Osteocyte (in vitro differentiated cells): ENCODE measurements around the gene MED31. TPM values are rescaled to one million over a fixed set of nuclear protein-coding genes. Genes with fewer than 3 reads are reported as not detected.

Source experiments
- DNase-seq: peaks from one replicate; pipeline ENCODE4 v3.0.0; 2021; ENCODE audit warnings: mixed read lengths; ENCODE audit not compliant: unreplicated experiment; ENCODE audit errors: extremely low spot score
- H3K27ac Mint-ChIP-seq: one replicate; pipeline ENCODE4 v1.8.0; 2021; ENCODE audit warnings: mild to moderate bottlenecking, mixed read lengths; ENCODE audit not compliant: unreplicated experiment
- H3K27me3 Mint-ChIP-seq: one replicate; pipeline ENCODE4 v1.8.0; 2021; ENCODE audit warnings: mixed read lengths; ENCODE audit not compliant: unreplicated experiment
- H3K36me3 Mint-ChIP-seq: one replicate; pipeline ENCODE4 v1.8.0; 2021; ENCODE audit warnings: mixed read lengths; ENCODE audit not compliant: unreplicated experiment
- H3K4me1 Mint-ChIP-seq: one replicate; pipeline ENCODE4 v1.8.0; 2021; ENCODE audit warnings: mixed read lengths; ENCODE audit not compliant: unreplicated experiment
- H3K4me3 Mint-ChIP-seq: one replicate; pipeline ENCODE4 v1.8.0; 2021; ENCODE audit warnings: mild to moderate bottlenecking, moderate library complexity, mixed read lengths; ENCODE audit not compliant: unreplicated experiment
- H3K9me3 Mint-ChIP-seq: one replicate; pipeline ENCODE4 v1.8.0; 2021; ENCODE audit warnings: mixed read lengths; ENCODE audit not compliant: unreplicated experiment
- total RNA-seq: library from RNA; stranded (reverse); gene quantifications from 2 replicates; pipeline ENCODE4 v1.2.1, GENCODE V29; 2021
- TF ChIP-seq, protein P1 (sequence below): fragments of 200-600 bp; sonication (generic); IDR thresholded peaks from 2 replicates; pipeline ENCODE4 v1.5.0; 2021; ENCODE audit warnings: antibody characterized with exemption, mild to moderate bottlenecking, moderate library complexity

The MED31 gene
- total RNA-seq, 1 donor from 2014 or later = 17.4 TPM

DNA sequence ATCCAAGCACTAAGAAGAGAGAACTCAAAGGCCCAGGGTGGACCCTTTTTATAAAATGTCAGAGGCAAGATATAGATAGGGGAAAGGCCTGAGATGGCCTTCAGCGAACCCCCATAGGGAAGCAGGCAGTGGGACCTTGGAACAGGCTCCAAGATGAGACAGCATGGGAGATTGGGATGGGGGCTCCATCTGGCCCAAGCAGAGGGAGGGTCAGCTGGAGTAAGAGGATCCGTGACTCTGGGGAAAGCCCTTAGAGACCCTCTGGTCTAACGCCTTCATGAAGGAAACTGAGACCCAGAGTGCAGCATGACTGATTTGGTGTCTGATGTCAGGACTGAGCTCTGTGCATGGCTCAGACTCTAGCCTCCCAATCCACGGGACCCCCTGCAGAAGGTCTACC, 30.9 kb upstream of the MED31 start:
- DNase-seq = no peak
- Mint-ChIP-seq H3K4me3 (no peak overlapping the region), H3K27me3 (peaks cover 10% of the 10 kb centered on the region), H3K36me3 (no peaks in the 10 kb centered on the region), H3K9me3 (no peaks in the 10 kb centered on the region), H3K4me1 (no peaks in the 10 kb centered on the region), H3K27ac (no peak overlapping the region)
- TF ChIP-seq, protein P1, sequence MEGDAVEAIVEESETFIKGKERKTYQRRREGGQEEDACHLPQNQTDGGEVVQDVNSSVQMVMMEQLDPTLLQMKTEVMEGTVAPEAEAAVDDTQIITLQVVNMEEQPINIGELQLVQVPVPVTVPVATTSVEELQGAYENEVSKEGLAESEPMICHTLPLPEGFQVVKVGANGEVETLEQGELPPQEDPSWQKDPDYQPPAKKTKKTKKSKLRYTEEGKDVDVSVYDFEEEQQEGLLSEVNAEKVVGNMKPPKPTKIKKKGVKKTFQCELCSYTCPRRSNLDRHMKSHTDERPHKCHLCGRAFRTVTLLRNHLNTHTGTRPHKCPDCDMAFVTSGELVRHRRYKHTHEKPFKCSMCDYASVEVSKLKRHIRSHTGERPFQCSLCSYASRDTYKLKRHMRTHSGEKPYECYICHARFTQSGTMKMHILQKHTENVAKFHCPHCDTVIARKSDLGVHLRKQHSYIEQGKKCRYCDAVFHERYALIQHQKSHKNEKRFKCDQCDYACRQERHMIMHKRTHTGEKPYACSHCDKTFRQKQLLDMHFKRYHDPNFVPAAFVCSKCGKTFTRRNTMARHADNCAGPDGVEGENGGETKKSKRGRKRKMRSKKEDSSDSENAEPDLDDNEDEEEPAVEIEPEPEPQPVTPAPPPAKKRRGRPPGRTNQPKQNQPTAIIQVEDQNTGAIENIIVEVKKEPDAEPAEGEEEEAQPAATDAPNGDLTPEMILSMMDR = no peak

DNA sequence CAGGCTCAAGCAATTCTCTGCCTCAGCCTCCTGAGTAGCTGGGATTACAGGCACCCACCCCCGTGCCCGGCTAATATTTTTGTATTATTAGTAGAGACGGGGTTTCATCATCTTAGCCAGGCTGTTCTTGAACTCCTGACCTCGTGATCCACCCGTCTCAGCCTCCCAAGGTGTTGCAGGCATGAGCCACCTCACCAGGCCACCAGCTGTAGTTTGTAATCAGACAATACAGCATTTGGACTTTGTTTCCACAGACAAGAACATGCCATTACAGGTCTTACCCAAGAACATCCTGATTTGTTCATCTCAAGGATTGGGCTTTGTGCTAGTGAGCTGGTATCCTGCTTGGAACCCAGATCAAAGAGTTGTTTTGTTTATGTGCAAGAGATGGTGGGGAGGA, 30.3 kb upstream of the MED31 start:
- TF ChIP-seq, protein P1 = no peak
- no peaks in the 10 kb centered on the region for H3K36me3 Mint-ChIP-seq
- H3K27me3 Mint-ChIP-seq = peaks cover 10% of the 10 kb centered on the region
- H3K4me3 Mint-ChIP-seq = no peak overlapping the region
- H3K4me1 Mint-ChIP-seq = no peaks in the 10 kb centered on the region
- no peak overlapping the region for H3K27ac Mint-ChIP-seq
- no peak for DNase-seq
- H3K9me3 Mint-ChIP-seq = no peaks in the 10 kb centered on the region

DNA sequence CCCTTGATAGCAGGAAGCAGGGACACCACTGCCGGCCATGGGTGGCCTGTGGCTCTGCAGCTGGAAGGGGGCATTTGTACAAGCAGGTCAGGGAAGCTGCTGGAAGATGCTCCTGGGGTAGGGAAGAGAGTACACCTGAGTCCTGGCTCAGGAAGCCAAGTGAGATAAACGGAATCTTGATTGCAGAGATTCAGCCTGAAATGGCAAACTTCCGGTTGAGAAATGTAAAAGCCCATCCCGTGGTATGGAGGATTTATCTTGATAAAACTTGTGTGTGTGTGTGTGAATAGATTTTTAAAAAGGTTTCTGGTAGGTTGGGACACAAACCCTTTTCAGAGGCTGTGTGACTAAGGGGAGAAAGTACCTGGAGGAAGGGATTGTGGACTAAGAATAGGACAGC, 29.8 kb upstream of the MED31 start:
- Mint-ChIP-seq H3K36me3 (no peaks in the 10 kb centered on the region), H3K9me3 (no peaks in the 10 kb centered on the region), H3K27me3 (peaks cover 10% of the 10 kb centered on the region), H3K27ac (no peak overlapping the region), H3K4me1 (no peaks in the 10 kb centered on the region), H3K4me3 (no peak overlapping the region)
- TF ChIP-seq, protein P1 = no peak
- DNase-seq = no peak

DNA sequence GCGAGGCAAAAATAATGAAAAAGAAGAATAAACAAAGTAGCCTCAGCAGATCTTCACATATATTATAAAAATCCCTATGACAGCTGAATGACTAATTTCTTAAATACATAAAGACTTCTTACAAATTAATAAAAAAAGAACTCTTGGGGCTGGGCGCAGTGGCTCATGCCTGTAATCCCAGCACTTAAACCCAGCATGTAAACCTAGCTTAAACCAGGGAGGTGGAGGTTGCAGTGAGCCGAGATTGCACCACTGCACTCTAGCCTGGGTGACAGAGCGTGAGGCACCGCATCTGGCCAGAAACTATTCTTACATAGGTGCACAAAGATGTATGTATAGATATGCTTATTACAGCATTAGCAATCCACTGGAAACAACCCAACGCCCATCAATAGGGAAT, 27.8 kb upstream of the MED31 start:
- Mint-ChIP-seq H3K27me3 (peaks cover 10% of the 10 kb centered on the region), H3K9me3 (no peaks in the 10 kb centered on the region), H3K27ac (no peak overlapping the region), H3K4me1 (no peaks in the 10 kb centered on the region), H3K36me3 (no peaks in the 10 kb centered on the region), H3K4me3 (no peak overlapping the region)
- TF ChIP-seq, protein P1 = no peak
- no peak for DNase-seq

DNA sequence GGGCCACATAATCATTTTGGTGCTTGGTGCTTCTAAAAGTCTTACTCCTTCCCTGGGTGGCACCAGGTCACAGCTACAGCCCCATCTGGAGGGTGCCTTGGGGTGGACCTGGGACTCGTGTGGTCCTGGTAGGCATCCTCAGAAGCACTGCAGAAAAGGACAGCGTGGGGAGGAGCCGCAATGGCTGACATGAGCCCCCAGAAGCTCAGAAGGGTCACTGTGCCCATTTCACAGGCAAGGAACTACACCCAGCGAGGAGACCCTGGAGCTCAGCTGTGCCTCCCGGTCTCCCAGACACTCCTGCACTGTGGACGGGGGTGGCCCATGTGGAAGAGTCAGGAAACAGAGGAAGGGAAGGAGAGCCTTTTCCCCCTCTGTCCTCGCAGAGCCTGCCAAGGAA, 26.5 kb upstream of the MED31 start:
- no peak for DNase-seq
- TF ChIP-seq, protein P1 = no peak
- no peaks in the 10 kb centered on the region for H3K4me1 Mint-ChIP-seq
- no peak overlapping the region for H3K27ac Mint-ChIP-seq
- H3K9me3 Mint-ChIP-seq = no peaks in the 10 kb centered on the region
- H3K4me3 Mint-ChIP-seq = no peak overlapping the region
- H3K36me3 Mint-ChIP-seq = no peaks in the 10 kb centered on the region
- peaks cover 10% of the 10 kb centered on the region for H3K27me3 Mint-ChIP-seq
